Amygdala (tissue), 56 donors: ENCODE results near the gene SERPINB8.

Experiments
- DNase-seq, 56 donors: peaks; one replicate each; lab custom pipeline; 2025; lab: John Stamatoyannopoulos, UW

SERPINB8 gene

DNA sequence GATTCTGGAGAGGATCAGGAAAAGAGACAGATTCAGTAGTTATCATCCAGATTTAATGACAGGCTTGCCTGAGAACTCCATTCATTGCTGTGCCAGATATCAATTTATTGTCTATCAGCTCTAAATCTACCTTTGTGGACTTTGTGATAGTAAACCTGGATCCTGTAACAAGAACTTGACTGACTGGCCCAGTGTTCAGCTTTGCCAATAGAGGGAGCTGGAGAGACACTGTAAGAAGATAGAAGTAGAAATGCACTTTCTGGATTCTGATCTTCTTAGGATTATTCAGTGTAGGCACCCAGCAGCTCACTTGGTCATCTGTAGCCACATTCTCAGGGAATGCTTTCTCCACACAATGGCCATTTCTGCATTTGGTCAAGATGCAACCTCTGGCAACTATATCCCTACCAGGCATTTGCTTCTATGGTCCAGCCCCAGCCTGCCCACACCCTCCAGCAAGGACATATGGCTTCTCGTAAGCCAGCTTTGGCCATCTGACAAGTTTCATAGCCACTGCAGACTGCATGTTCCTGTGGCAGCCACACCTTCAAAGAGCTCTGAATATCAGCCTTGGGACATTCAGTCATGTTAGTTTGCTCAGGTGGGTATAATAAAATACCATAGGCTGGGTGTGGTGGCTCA is 6.1 kb upstream of the SERPINB8 start:
- DNase-seq, result peak in 11 of 56 donors; percentile 4 to 54 (median 15)

DNA sequence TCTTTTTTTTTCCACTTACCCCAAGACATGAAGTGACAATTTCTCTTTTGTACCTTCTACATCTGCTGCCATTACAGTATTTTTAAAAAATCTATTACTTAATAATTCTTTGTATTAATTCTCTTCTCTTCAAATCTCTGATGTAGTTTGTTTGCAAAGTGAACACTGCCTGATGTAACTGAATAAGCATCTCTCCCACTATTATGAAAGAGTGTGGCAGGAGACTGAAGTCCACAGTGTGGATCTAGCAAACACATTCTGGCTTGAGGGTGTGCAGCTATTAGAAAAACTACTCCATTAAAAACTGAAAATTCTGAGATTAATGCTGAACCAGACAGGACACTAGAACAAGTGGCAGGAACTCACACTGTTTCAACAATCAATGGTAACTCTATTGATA is 5.0 kb upstream of the SERPINB8 start:
- no peak for DNase-seq

DNA sequence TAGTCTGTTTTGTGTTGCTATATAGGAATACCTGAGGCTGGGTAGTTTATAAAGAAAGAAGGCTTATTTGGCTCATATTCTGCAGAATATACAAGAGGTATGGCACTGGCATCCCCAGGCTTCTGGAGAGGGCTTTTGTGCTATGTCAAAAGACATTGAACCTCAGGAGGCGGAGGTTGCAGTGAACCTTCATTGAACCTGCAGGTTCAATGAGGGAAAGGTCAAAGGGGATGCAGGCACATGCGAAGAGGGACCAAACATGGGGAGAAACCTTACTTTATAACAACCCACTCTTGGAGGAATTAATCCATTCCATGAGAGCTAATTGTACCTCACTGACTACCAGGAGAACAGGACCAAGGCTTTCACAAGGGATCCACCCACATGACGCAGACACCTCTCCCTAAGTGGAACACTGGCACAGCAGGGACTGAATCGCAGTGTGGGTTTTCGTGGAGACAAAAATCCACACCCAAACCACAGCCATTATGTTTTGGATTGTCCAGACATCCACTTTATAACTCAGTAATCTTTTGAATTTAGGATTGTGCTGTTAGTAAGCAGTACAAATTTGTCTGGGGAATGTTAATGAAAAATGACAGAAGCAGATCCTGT is 4.1 kb upstream of the SERPINB8 start:
- no peak for DNase-seq

DNA sequence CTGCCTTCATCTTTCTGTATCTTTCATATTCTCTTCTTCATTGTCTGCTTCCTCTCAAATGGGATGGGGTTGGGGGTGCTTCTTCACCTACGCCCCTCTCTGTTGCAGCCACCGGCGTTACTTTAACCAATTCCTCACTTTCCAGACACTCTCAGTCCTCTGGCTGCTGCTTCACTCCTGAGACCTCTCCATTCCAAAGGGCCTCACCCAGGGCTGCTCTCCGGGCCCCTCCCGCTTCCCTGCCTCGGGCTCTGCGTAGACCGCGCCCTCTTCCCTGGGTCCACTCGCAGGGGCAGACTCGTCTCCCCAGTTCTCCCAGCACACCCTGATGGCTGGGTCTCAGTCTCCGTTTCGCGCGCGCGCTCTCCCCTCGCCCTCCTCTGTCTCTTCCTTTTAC is 926 bp downstream of the SERPINB8 start:
- DNase-seq, result peak in 13 of 56 donors; percentile 27 to 71 (median 50)

DNA sequence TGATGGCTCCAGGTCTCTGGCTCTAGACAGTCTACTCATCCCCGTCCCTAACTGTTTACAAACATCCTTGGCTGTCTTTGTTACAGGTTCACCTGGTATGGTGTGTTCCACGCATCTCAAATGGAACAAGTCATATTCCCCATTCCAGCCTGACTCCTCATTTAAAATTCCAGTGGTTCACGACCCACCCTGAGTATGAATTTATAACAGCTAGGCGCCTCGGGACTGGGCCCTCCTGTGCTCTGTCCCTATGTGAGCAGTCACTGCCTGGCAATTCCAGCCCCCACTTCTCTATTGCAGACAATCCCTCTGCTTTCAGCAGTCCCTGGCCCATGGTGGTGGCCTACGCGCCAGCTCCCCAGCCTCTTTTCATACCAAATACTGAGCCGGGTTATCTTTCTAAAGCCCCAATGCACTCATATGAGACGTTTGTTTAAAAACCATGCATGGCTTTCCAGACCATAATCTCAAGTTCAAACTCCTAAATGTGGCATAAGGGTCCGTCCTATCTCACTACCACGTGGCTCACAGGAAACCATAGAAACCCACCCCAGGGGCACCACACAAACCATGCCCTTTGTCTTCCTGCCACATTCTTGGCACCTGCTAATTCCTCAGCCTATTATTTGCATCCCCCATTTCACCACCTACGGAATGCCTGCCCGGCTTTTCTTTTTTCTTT is 1.6 kb downstream of the SERPINB8 start:
- peak in 2 of 56 donors; percentile 7 to 35 for DNase-seq

DNA sequence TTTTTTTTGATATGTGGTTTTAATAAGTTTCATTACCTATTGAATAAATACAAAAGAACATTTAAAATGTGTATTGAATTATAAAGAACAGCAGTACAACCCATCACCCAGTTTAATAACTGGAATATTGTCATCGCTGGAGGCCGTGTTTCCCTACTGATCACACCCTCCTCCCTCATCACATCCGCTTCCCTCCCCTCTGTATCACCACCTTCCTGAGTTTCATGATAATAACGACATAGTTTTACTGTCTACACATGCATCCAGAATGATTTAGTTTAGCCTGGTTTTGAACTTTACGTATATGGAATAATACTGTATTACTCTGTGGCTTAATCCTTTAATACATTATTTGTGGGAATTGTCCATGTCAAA is 2.1 kb downstream of the SERPINB8 start:
- DNase-seq, result no peak

DNA sequence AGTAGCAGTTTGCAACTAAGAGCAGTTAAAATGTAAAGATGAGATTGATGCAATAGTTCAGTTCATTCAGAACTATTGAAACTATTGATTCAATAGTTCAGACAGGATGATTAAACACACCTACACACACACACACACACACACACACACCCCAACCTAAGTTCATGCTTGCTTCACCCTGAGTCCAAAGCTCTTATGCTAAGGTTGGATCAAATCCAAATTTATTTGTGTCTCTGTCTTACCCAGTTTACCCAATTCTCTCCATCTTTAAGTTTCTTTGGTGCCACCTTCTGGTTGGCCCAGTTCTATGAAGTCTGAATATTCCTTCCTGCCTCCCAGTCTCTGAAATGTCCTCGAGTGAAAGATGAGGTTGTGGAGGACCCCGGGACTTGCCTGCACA is 5.1 kb downstream of the SERPINB8 start:
- DNase-seq, result peak in 2 of 56 donors; percentile 7 to 10

DNA sequence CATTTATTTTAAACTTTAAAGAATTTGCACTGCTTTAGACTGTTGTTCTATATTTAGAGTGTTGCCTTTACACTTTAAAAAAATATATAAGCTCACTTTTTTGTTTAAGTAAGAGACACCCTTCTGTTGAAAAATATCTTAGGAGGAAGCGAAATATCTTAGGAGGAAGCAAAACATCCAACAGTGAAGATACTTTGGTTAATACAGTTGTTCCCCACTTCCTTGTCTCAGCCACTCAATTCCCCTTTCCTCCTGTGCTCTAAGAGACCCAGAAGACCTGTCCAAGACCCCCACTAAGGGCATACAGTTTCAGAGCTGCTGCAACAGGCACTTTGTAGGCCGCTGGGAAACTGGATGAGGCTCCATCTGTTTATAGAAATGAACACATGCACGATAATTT is 5.7 kb downstream of the SERPINB8 start:
- DNase-seq, result peak in 1 of 56 donors; percentile 6

DNA sequence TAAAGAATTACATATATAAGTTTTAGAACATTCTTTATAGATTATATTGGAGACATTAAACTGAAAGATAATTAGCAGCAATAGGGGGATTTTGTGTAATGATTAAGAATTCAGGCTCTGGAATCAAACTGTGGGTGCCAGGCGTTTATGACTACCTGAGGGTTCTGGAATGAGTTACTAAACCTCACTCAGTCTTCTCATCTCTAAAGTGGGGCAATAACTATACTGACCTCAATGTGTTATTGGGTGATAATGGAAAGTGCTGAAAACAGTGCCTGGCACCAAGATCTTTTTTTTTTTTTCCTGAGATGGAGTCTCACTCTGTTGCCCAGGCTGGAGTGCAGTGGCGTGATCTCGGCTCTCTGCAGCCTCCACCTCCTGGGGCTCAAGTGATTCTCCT is 7.2 kb downstream of the SERPINB8 start:
- no peak for DNase-seq

DNA sequence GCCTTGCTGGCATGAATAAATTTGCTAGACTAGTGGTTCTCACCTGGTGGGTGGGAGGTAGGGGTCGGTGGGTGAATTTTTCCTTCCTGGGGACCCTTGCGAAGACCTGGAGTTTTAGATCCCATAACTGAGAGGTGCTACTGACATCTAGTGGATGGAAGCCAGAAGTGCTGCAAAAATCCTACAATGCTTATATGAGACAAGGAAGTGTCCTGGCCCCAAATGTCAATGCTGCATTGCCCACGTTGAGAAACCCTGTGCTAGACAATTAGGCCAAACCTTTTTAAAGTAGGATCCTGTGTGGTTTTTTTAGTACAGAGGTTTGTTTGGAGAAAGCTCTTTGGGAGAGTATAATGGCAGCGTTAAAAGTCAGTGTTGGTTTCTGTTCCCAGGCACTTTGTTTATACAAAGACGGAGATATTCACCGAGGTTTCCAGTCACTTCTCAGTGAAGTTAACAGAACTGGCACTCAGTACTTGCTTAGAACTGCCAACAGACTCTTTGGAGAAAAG is 9.6 kb downstream of the SERPINB8 start:
- DNase-seq, result peak in 30 of 56 donors; percentile 2 to 79 (median 18)

DNA sequence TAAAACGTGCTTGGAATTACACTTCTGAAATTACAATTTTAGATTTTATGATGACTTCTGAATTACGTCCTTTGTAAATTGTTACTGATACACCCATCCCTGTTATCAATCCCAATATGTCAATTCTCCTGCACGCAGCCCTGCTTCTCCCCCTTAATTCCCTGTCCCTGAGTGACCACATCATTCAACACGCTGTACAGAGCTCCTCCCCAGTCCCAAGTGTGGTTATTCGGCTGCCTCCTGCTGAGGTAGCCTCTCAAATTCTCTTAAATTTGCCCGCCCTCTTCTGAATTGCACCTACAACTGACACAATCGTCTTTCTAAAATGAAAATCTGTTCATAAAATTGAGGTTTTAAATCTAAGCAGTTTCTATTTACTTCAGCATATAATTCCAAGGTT is 10.1 kb downstream of the SERPINB8 start:
- no peak for DNase-seq

DNA sequence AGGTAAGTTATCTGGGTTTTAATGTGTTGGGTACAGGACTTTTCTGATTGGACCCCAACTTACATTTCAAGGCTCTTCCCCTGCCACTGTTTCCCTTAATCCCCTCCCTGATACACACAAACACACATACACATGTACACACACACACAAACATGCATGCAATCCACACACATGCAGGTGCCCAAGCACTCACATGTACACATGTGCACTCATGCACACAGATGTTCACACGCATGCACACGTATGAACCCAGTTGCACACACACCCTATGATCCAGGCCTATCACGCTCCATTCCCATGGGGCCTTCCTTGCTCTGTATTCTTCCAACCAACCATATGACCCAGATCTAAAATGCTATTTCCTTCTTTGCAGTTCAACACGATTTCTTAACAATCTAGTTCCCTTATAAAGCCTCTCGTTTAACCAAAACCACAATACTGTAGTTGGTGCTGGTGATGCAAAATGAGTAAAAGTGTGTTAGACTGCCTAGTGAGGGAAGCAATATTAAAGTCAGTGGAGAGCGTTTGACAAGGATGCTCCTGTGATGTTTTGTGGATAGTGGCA is 11.1 kb downstream of the SERPINB8 start:
- no peak for DNase-seq

DNA sequence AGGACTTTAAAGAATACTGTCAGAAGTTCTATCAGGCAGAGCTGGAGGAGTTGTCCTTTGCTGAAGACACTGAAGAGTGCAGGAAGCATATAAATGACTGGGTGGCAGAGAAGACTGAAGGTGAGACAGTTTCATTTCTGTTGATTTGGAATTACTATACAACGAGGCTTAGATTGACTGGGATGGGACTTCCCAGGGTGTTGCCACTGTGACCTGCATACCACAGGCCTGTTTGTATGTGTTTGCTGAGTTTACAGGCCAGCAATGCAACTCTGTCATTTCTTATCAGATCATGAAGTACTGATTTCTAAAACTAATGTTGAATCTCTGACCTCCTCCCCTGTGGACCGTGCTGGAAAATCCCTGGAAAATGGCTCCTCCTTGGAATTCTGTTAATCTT is 11.8 kb downstream of the SERPINB8 start:
- no peak for DNase-seq

DNA sequence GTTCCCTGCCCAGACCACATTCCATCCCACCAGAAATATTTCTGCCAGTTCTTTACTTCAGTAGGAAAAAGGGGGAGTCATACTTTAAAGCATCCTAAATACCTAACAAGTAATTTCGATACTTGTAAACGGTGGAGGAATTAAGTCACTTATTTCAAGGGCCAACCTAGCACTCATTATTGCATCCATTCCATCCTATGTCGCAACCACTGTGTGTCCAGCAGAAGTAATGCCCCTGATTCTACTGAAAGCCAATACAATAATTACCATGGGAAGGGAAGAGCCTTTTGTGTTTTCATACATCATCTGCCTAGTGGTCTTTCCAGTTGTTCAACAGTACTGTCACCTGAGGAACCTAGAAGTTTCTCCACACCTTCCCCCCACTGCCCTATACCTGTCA is 12.5 kb downstream of the SERPINB8 start:
- DNase-seq, result no peak

DNA sequence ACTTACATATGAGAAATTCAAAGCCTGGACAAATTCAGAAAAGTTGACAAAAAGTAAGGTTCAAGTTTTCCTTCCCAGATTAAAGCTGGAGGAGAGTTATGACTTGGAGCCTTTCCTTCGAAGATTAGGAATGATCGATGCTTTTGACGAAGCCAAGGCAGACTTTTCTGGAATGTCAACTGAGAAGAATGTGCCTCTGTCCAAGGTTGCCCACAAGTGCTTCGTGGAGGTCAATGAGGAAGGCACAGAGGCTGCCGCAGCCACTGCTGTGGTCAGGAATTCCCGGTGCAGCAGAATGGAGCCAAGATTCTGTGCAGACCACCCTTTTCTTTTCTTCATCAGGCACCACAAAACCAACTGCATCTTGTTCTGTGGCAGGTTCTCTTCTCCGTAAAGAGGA is 17.0 kb downstream of the SERPINB8 start:
- no peak for DNase-seq

DNA sequence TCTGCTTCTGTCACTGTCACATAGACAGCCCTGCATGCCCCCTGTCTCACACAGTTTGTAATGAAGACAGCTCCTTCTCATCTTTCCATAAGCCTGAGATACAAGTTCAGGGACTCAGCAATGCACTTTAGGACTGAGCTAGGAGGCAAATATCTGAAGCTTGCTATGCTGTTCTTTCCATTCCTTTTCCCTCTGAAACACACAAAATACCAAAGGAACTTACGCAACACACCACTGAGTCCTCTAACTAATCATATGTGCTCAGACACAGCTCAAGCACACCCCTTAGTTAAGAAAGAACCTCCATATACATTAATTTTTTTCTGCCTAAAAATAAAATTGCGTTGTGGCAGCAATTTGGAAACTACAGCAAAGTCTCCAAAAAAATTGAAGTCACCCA is 17.9 kb downstream of the SERPINB8 start:
- DNase-seq, result no peak

DNA sequence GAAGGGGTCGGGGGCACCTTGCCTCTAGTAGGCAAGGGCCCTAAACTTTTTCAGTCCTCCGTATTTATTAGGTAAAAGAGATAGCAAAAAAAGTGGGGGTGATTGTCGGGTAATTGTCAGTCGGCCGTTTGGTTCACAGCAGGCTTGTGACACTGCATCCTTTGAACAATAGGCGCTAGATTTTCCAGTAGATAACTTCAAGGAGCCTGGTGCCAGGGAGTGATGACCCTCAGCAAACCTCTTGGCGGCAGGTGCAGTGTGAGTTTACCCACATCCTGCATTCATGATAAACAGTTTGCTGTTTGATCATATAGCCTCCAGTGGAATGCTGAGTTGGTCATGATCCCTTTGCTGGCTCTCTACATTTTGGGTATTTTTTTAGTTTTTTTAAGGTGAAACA is 22.9 kb downstream of the SERPINB8 start:
- no peak for DNase-seq

DNA sequence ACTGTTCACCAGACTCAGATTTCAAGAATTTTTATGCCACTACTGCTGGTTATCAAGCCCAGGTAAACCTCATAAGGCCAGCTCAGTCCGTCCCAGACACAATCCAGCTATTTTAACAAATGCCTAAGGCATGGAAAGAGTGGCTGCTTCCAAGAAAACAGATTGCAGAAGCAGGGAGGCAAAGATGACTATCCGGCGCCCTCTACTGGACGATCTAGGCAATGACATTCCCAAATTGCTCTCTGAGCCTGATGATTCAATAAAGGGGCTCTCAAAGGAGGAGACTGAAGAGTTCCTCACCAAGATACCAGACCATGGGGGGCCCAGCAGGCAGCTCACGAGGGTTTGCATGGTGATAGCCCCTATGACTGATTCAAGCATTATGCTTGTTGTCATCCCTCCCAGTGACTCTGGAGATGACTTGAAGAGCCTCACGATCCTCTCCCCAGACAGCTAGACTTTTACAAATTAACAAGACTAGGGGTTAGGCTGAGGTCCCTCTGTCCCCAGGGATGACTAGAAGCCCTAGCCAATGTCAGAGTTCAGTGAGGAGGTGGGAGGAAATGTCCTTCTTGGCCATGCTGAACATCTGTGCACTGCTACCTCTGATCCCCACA is 25.0 kb downstream of the SERPINB8 start:
- DNase-seq, result peak in 28 of 56 donors; percentile 3 to 74 (median 14)

DNA sequence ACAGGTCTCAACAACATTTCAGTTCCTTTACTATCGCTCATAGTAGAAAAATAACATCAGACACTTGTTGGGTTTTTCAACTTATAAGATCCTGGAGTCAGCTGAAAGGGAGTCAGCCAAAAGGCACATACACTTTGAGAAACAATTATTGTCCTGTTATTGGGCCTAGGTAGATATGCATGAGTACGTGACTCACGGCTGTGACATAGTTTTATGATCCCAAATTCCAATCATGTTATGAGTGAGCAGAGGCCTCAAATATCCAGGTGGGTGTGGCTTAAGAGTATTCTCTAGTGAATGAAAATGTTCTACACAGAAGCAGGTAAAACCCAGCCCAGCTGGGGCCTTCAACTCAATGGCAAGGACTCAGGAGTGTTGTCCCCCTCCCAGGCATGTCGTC is 27.2 kb downstream of the SERPINB8 start:
- DNase-seq, result no peak

DNA sequence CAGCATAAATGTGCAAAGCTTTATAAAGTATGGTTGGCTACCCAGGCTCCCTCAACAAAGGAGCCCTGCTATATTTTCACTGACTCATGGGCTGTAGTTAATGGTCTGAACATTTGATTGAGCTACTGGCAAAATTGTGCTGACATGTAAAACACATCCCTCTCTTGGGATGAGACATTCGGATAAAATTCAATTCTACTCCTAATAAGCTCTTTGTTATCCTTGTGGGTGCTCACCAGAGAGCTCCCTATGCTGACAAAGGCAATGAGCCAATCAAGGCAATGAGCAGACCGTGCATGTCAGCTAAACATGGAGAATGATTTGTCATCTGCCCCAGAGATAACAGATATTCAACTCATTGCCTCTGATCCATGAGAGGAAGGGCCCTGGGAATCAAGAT is 27.7 kb downstream of the SERPINB8 start:
- no peak for DNase-seq

DNA sequence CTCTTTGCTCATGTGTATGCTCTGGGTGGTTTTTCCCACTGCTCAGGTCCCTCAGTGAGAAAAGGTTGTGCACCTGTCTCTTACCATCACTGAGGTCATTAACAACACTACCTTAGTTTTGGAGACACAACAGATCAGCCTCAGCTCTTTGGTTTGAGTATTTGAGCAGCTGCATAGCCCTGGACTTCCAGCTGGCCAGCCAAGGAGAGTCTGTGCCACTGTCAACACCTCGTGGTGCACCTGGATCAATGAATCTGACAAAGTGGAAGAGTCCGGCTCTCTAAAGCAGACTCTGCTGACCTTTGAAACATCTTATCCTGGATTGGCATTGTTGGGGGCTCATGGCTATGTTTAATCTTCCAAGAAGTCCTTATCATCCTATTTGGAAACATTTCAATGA is 30.0 kb downstream of the SERPINB8 start:
- DNase-seq, result no peak
